Kidney (tissue), 14 donors: ENCODE measurements around the gene ARMH4. TPM values are rescaled to one million over a fixed set of nuclear protein-coding genes. Genes with fewer than 3 reads are reported as not detected.

Experiments used
- DNase-seq, 5 donors: peaks; one replicate each; pipeline ENCODE4 v3.0.0-alpha.2; 2013 to 2020
- FAIRE-seq: peaks from 2 replicates; lab custom pipeline; 2012; peaks lifted over from hg19 to GRCh38; lab: Jason Lieb, UNC
- H3K27ac ChIP-seq, 2 donors: one replicate each; pipeline ENCODE4 v1.7.0; 2013; ENCODE audit warnings: low read depth in 2 of 2, low read length in 2 of 2, inconsistent platforms in 1 of 2
- H3K27me3 ChIP-seq: one replicate; pipeline ENCODE4 v1.7.1; 2013; ENCODE audit warnings: low read length, inconsistent platforms; ENCODE audit not compliant: control insufficient read depth, insufficient read depth
- H3K36me3 ChIP-seq, 3 donors: one replicate each; pipeline versions ENCODE4 v1.7.0 to v1.7.1; 2013; ENCODE audit warnings: low read length in 3 of 3, control low read depth in 1 of 3, inconsistent platforms in 1 of 3; ENCODE audit not compliant: insufficient read depth in 3 of 3, control insufficient read depth in 2 of 3
- H3K4me1 ChIP-seq, 3 donors: one replicate each; pipeline versions ENCODE4 v1.7.0 to v1.7.1; 2013; ENCODE audit warnings: low read length in 3 of 3, inconsistent platforms in 1 of 3, low read depth in 1 of 3; ENCODE audit not compliant: control insufficient read depth in 2 of 3, insufficient read depth in 2 of 3
- H3K4me3 ChIP-seq, 3 donors: one replicate each; pipeline versions ENCODE4 v1.7.0 to v1.8.1; 2013; ENCODE audit warnings: low read length in 3 of 3, control low read depth in 1 of 3, inconsistent platforms in 1 of 3
- H3K9ac ChIP-seq, 3 donors: one replicate each; pipeline versions ENCODE4 v1.7.0 to v1.7.1; 2013; ENCODE audit warnings: low read length in 3 of 3, control low read depth in 1 of 3, inconsistent platforms in 1 of 3
- H3K9me3 ChIP-seq, 3 donors: one replicate each; pipeline versions ENCODE4 v1.7.0 to v1.7.1; 2013; ENCODE audit warnings: low read length in 3 of 3, control low read depth in 1 of 3, inconsistent platforms in 1 of 3; ENCODE audit not compliant: control insufficient read depth in 2 of 3, insufficient read depth in 1 of 3
- CTCF ChIP-seq: IDR thresholded peaks from 3 replicates; pipeline ENCODE4 v1.5.1; 2012; ENCODE audit warnings: mild to moderate bottlenecking, moderate library complexity, borderline replicate concordance; ENCODE audit not compliant: insufficient read depth; ENCODE audit errors: extremely low read depth
- intact Hi-C: fragments of 100-400 bp; cut with DNase I; formaldehyde crosslinking; loops from one replicate; pipeline ENCODE4 v1.11.1; 2022
- polyA plus RNA-seq: library from polyadenylated mRNA; stranded (reverse); fragments of 350-450 nt; fragmentation: Illumina TruSeq; extraction: RNeasy Lipid Tissue Mini Kit (QIAGEN cat#74804); gene quantifications from one replicate; pipeline ENCODE4 v1.2.3, GENCODE V29; 2014; ENCODE audit warnings: low read depth, low replicate concordance; ENCODE audit not compliant: insufficient read depth
- total RNA-seq: library from RNA; stranded (reverse); fragmentation: NEBNext Ultra II Directional; extraction: Animal tissue kit (Norgen Biotek cat#: 25700); gene quantifications from one replicate; pipeline ENCODE4 v1.2.1, GENCODE V29; 2021
- donor health status: control.
- donor health status: control.
- donor health status: control.
- donor health status: control.
- donor health status: control.
- donor health status: DM: yes; HTN: yes; CAD: no.
- donor health status: Normal renal cell carcinoma (clear cell type).

Gene ARMH4
- total and polyA plus RNA-seq, 2 donors from 2014 or later, result 4.9 to 14.2 TPM

GRCh38 chr14:58082011-58082410 is 70.0 kb downstream of the ARMH4 start:
- no peak overlapping the region for H3K27ac ChIP-seq

GRCh38 chr14:58078471-58078870 is 73.5 kb downstream of the ARMH4 start:
- Histone ChIP-seq H3K9me3 (no peaks in the 10 kb centered on the region), H3K4me1 (peaks cover 0 to 7% (median 0%) of the 10 kb centered on the region in 3 donors), H3K9ac (no peak overlapping the region), H3K4me3 (no peak overlapping the region), H3K36me3 (no peaks in the 10 kb centered on the region), H3K27me3 (no peaks in the 10 kb centered on the region), H3K27ac (no peak overlapping the region)
- TF ChIP-seq CTCF, result no peak
- FAIRE-seq (no peak), DNase-seq (no peak)
- intact Hi-C loops, result loop anchor here (10.0 kb wide), 1 partner anchor 594 kb away; no protein-coding TSS in a partner anchor

More at GRCh38 chr14:58082011-58082410, 70.0 kb downstream of the ARMH4 start:
- intact Hi-C loops, result no loop called here
- no peak overlapping the region for H3K4me3 ChIP-seq
- H3K9ac ChIP-seq, result no peak overlapping the region
- no peaks in the 10 kb centered on the region for H3K27me3 ChIP-seq
- no peaks in the 10 kb centered on the region for H3K9me3 ChIP-seq
- no peaks in the 10 kb centered on the region for H3K36me3 ChIP-seq
- H3K4me1 ChIP-seq, result peaks cover 0 to 7% (median 0%) of the 10 kb centered on the region in 3 donors
- FAIRE-seq (no peak), DNase-seq (no peak)
- no peak for TF ChIP-seq CTCF

- no peak for TF ChIP-seq CTCF
- H3K4me3 ChIP-seq, result no peak overlapping the region
- H3K27ac ChIP-seq, result no peak overlapping the region
- FAIRE-seq (no peak), DNase-seq (no peak)
- H3K4me1 ChIP-seq, result peaks cover 0 to 7% (median 0%) of the 10 kb centered on the region in 3 donors
- no peak overlapping the region for H3K9ac ChIP-seq
- H3K27me3 ChIP-seq, result no peaks in the 10 kb centered on the region
- no peaks in the 10 kb centered on the region for H3K9me3 ChIP-seq
- H3K36me3 ChIP-seq, result no peaks in the 10 kb centered on the region
- intact Hi-C loops, result loop anchor here (10.0 kb wide), 1 partner anchor 593 kb away; no protein-coding TSS in a partner anchor
These were observed 73.9 kb downstream of the ARMH4 start for GRCh38 chr14:58078068-58078467.

GRCh38 chr14:58077621-58078020 is 74.4 kb downstream of the ARMH4 start:
- Histone ChIP-seq H3K36me3 (no peaks in the 10 kb centered on the region), H3K9ac (no peak overlapping the region), H3K4me3 (no peak overlapping the region), H3K4me1 (peaks cover 0 to 7% (median 0%) of the 10 kb centered on the region in 3 donors), H3K27ac (no peak overlapping the region), H3K27me3 (no peaks in the 10 kb centered on the region), H3K9me3 (no peaks in the 10 kb centered on the region)
- DNase-seq, result no peak
- TF ChIP-seq CTCF, result no peak
- FAIRE-seq, result no peak
- intact Hi-C loops, result loop anchor here (10.0 kb wide), 1 partner anchor 593 kb away; no protein-coding TSS in a partner anchor
